HCT116 (cell line): ENCODE data around the gene DTNBP1. TPM values are rescaled to one million over a fixed set of nuclear protein-coding genes. Genes with fewer than 3 reads are reported as not detected.

Source experiments
- ATAC-seq: fragments of 200-7000 bp; cut with Tn5 transposase; 2 replicates; pipeline ENCODE4 v1.9.1; 2020; ENCODE audit warnings: mild to moderate bottlenecking, moderate library complexity
- BruUV-seq: library from RNA; stranded (reverse); fragments of 400-500 nt; replicated peaks from 2 replicates; lab custom pipeline; 2021; lab: Mats Ljungman, UMichigan
- CTCF ChIA-PET: fragments of 300-600 bp; sonication (Branson Sonifier 250); formaldehyde crosslinking; loops from one replicate; lab custom pipeline; 2021; ENCODE audit warnings: antibody characterized with exemption; lab: Charles Lee
- POLR2A ChIA-PET: fragments of 300-600, 350-600 bp; sonication (Branson Sonifier 250); formaldehyde crosslinking; loops from one replicate; lab custom pipeline; 2021; ENCODE audit warnings: antibody characterized with exemption; lab: Charles Lee
- RAD21 ChIA-PET, 2 experiments: fragments of 300-600 bp; sonication (Branson Sonifier 250); formaldehyde crosslinking; loops; one replicate each; lab custom pipeline; 2023; ENCODE audit warnings: low total read pairs in 2 of 2; ENCODE audit not compliant: uncharacterized antibody in 2 of 2, unreplicated experiment in 2 of 2, low non-redundant PET in 1 of 2; lab: Charles Lee
- DNase-seq: peaks from one replicate; pipeline ENCODE4 v3.0.0-alpha.2; 2010; ENCODE audit warnings: low read depth, low spot score
- H2AFZ ChIP-seq: fragments of 200-600 bp; shearing (Covaris generic), sonication (generic); 2 replicates; pipeline ENCODE4 v1.6.1; 2017; ENCODE audit warnings: low read depth, mixed run types, mixed read lengths, antibody characterized with exemption, low read length; ENCODE audit not compliant: poor library complexity, severe bottlenecking
- H3K27ac ChIP-seq: 2 replicates; pipeline ENCODE4 v1.5.1; 2012; ENCODE audit warnings: low read depth, low read length
- H3K27me3 ChIP-seq: fragments of 200-600 bp; sonication (generic); 2 replicates; pipeline ENCODE4 v1.6.1; 2016; ENCODE audit warnings: mixed run types, low read length, mixed read lengths; ENCODE audit not compliant: insufficient read depth
- H3K36me3 ChIP-seq, 2 experiments: fragments of 200-500 bp in 1 of 2; fragments of 200-600 bp in 1 of 2; sonication (Bioruptor generic) in 1 of 2; sonication (generic) in 1 of 2; 2 replicates each; pipeline versions ENCODE4 v1.5.1 to v1.6.1; 2014 to 2016; ENCODE audit warnings: low read length in 2 of 2, inconsistent platforms in 1 of 2, mixed read lengths in 1 of 2, mixed run types in 1 of 2; ENCODE audit not compliant: insufficient read depth in 2 of 2, control insufficient read depth in 1 of 2
- H3K4me1 ChIP-seq, 2 experiments: fragments of 200-600 bp in 1 of 2; sonication (generic) in 1 of 2; 2 replicates each; pipeline versions ENCODE4 v1.5.1 to v1.6.1; 2012 to 2017; ENCODE audit warnings: low read length in 2 of 2, inconsistent platforms in 1 of 2, mild to moderate bottlenecking in 1 of 2, mixed read lengths in 1 of 2, mixed run types in 1 of 2, moderate library complexity in 1 of 2; ENCODE audit not compliant: insufficient read depth in 2 of 2, control insufficient read depth in 1 of 2
- H3K4me2 ChIP-seq: fragments of 200-600 bp; sonication (generic); 2 replicates; pipeline ENCODE4 v1.6.1; 2017; ENCODE audit warnings: mixed run types, low read length, mixed read lengths
- H3K4me3 ChIP-seq, 2 experiments: fragments of 200-600 bp in 1 of 2; sonication (generic) in 1 of 2; replicated peaks in 1 of 2; 2 replicates each; pipeline ENCODE4 v1.5.1; 2011 to 2016; ENCODE audit warnings: low read length in 2 of 2, control low read depth in 1 of 2, low read depth in 1 of 2, mild to moderate bottlenecking in 1 of 2, mixed read lengths in 1 of 2, mixed run types in 1 of 2
- H3K79me2 ChIP-seq: fragments of 200-600 bp; sonication (generic); 2 replicates; pipeline ENCODE4 v1.6.1; 2017; ENCODE audit warnings: mild to moderate bottlenecking, mixed run types, low read length, moderate library complexity, mixed read lengths; ENCODE audit not compliant: insufficient read depth
- H3K9ac ChIP-seq: fragments of 200-600 bp; sonication (generic); 2 replicates; pipeline ENCODE4 v1.6.1; 2016; ENCODE audit warnings: low read length, mixed read lengths
- H3K9me2 ChIP-seq: fragments of 200-600 bp; sonication (generic), shearing (Covaris generic); 2 replicates; pipeline ENCODE4 v1.6.1; 2017; ENCODE audit warnings: mixed run types, mild to moderate bottlenecking, moderate library complexity; ENCODE audit not compliant: insufficient read depth
- H3K9me3 ChIP-seq, 2 experiments: fragments of 200-500 bp in 1 of 2; fragments of 200-600 bp in 1 of 2; sonication (Bioruptor generic) in 1 of 2; sonication (generic) in 1 of 2; 2 replicates each; pipeline ENCODE4 v1.6.1; 2014 to 2017; ENCODE audit warnings: low read length in 2 of 2, mixed read lengths in 2 of 2, inconsistent platforms in 1 of 2, low read depth in 1 of 2, mild to moderate bottlenecking in 1 of 2, mixed run types in 1 of 2, moderate library complexity in 1 of 2; ENCODE audit not compliant: control insufficient read depth in 1 of 2, insufficient read depth in 1 of 2
- H4K20me1 ChIP-seq: fragments of 200-600 bp; sonication (generic), shearing (Covaris generic); 2 replicates; pipeline ENCODE4 v1.6.1; 2017; ENCODE audit warnings: mixed run types, mild to moderate bottlenecking, moderate library complexity; ENCODE audit not compliant: insufficient read depth
- CBX3 ChIP-seq: IDR thresholded peaks from 2 replicates; pipeline ENCODE4 v1.6.1; 2012; ENCODE audit warnings: low read depth
- EGR1 ChIP-seq: IDR thresholded peaks from 2 replicates; pipeline ENCODE4 v1.6.1; 2012; ENCODE audit warnings: low read depth
- EZH2 ChIP-seq: fragments of 200-600 bp; sonication (generic); IDR thresholded peaks from 2 replicates; pipeline ENCODE4 v1.6.1; 2017; ENCODE audit warnings: antibody characterized with exemption, mixed run types
- FOSL1 ChIP-seq: IDR thresholded peaks from 2 replicates; pipeline ENCODE4 v1.6.1; 2012; ENCODE audit warnings: low read depth
- JUND ChIP-seq: IDR thresholded peaks from 2 replicates; pipeline ENCODE4 v1.6.1; 2012
- MAX ChIP-seq: IDR thresholded peaks from 2 replicates; pipeline ENCODE4 v1.6.1; 2012
- POLR2A ChIP-seq: IDR thresholded peaks from 2 replicates; pipeline ENCODE4 v1.7.0; 2011; ENCODE audit warnings: borderline replicate concordance; ENCODE audit not compliant: insufficient read depth, insufficient read length; ENCODE audit errors: extremely low read depth
- RAD21 ChIP-seq: IDR thresholded peaks from 2 replicates; pipeline ENCODE4 v1.6.1; 2012; ENCODE audit warnings: low read depth, mild to moderate bottlenecking
- REST ChIP-seq: IDR thresholded peaks from 2 replicates; pipeline ENCODE4 v1.6.1; 2012; ENCODE audit warnings: low read depth
- SIN3A ChIP-seq: IDR thresholded peaks from 2 replicates; pipeline ENCODE4 v1.6.1; 2012; ENCODE audit warnings: low read depth
- SP1 ChIP-seq: IDR thresholded peaks from 2 replicates; pipeline ENCODE4 v1.6.1; 2012; ENCODE audit warnings: low read depth
- SRF ChIP-seq: IDR thresholded peaks from 2 replicates; pipeline ENCODE4 v1.6.1; 2012; ENCODE audit warnings: low read depth
- TCF7L2 ChIP-seq: IDR thresholded peaks from 2 replicates; pipeline ENCODE4 v1.7.0; 2011; ENCODE audit warnings: borderline replicate concordance, inconsistent platforms; ENCODE audit not compliant: insufficient read depth, insufficient read length; ENCODE audit errors: extremely low read depth
- YY1 ChIP-seq: IDR thresholded peaks from 2 replicates; pipeline ENCODE4 v1.6.1; 2011; ENCODE audit warnings: low read length, low read depth, moderate library complexity, mild to moderate bottlenecking; ENCODE audit not compliant: insufficient replicate concordance; ENCODE audit errors: extremely low read depth
- ZNF274 ChIP-seq: fragments of 200-500 bp; sonication (Bioruptor generic); IDR thresholded peaks from 2 replicates; pipeline ENCODE4 v1.6.1; 2014; ENCODE audit warnings: mild to moderate bottlenecking, low read depth, low read length, inconsistent platforms
- intact Hi-C: fragments of 100-400 bp; cut with micrococcal nuclease; formaldehyde crosslinking; loops from 2 replicates; pipeline ENCODE4 v1.10.0; 2022
- total RNA-seq: library from RNA; stranded (reverse); gene quantifications from one replicate; pipeline ENCODE4 v1.2.1, GENCODE V29; 2021; ENCODE audit not compliant: unreplicated experiment
- TF ChIP-seq, protein P1 (sequence below): IDR thresholded peaks from 2 replicates; pipeline ENCODE4 v1.6.1; 2011; ENCODE audit warnings: mild to moderate bottlenecking, low read length, moderate library complexity; ENCODE audit not compliant: insufficient replicate concordance; ENCODE audit errors: extremely low read depth

The DTNBP1 gene
- total RNA-seq, 1 experiment from 2014 or later = 16.7 TPM

GRCh38 chr6:15677822-15678221 lies 15.0 kb upstream of the DTNBP1 start:
- Histone ChIP-seq H3K27me3 (peaks cover 8% of the 10 kb centered on the region; the same call in 1 of the 2 replicates), H3K4me3 (no peak overlapping the region), H3K36me3 (no peaks in the 10 kb centered on the region), H3K27ac (no peak overlapping the region), H4K20me1 (no peaks in the 10 kb centered on the region), H3K4me1 (no peaks in the 10 kb centered on the region), H3K79me2 (no peaks in the 10 kb centered on the region)
- intact Hi-C loops = no loop called here
- ChIA-PET CTCF (interaction anchor here (0.9 kb wide), 1 partner anchor 14 kb away, joined by 3 read pairs; no protein-coding TSS in a partner anchor), RAD21 (no interaction called here)
- no peak for TF ChIP-seq TCF7L2
- TF ChIP-seq CBX3 = no peak
- TF ChIP-seq YY1 = no peak
- TF ChIP-seq, protein P1, sequence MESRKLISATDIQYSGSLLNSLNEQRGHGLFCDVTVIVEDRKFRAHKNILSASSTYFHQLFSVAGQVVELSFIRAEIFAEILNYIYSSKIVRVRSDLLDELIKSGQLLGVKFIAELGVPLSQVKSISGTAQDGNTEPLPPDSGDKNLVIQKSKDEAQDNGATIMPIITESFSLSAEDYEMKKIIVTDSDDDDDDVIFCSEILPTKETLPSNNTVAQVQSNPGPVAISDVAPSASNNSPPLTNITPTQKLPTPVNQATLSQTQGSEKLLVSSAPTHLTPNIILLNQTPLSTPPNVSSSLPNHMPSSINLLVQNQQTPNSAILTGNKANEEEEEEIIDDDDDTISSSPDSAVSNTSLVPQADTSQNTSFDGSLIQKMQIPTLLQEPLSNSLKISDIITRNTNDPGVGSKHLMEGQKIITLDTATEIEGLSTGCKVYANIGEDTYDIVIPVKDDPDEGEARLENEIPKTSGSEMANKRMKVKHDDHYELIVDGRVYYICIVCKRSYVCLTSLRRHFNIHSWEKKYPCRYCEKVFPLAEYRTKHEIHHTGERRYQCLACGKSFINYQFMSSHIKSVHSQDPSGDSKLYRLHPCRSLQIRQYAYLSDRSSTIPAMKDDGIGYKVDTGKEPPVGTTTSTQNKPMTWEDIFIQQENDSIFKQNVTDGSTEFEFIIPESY = no peak
- TF ChIP-seq ZNF274 = no peak
- TF ChIP-seq FOSL1 = no peak
- no peak for TF ChIP-seq MAX
- TF ChIP-seq SP1 = no peak
- TF ChIP-seq RAD21 = no peak
- no peak for TF ChIP-seq REST
- no peak for TF ChIP-seq SIN3A
- no peak for TF ChIP-seq POLR2A
- no peak for TF ChIP-seq JUND
- TF ChIP-seq EZH2 = no peak
- TF ChIP-seq SRF = no peak
- no peak for TF ChIP-seq EGR1
- TF ChIP-seq, all 23 proteins: peak for 0
- no TSS peak for BruUV-seq
- no peak overlapping the region for H3K4me2 ChIP-seq
- no peak for ATAC-seq
- H3K9ac ChIP-seq = no peak overlapping the region
- DNase-seq = no peak
- H3K9me2 ChIP-seq = no peaks in the 10 kb centered on the region
- POLR2A ChIA-PET = no interaction called here
- H3K9me3 ChIP-seq = no peaks in the 10 kb centered on the region; a peak in 1 of 4 replicates
- H2AFZ ChIP-seq = no peak overlapping the region
